ENCODE measurements around the gene TSNAX.

DNA sequence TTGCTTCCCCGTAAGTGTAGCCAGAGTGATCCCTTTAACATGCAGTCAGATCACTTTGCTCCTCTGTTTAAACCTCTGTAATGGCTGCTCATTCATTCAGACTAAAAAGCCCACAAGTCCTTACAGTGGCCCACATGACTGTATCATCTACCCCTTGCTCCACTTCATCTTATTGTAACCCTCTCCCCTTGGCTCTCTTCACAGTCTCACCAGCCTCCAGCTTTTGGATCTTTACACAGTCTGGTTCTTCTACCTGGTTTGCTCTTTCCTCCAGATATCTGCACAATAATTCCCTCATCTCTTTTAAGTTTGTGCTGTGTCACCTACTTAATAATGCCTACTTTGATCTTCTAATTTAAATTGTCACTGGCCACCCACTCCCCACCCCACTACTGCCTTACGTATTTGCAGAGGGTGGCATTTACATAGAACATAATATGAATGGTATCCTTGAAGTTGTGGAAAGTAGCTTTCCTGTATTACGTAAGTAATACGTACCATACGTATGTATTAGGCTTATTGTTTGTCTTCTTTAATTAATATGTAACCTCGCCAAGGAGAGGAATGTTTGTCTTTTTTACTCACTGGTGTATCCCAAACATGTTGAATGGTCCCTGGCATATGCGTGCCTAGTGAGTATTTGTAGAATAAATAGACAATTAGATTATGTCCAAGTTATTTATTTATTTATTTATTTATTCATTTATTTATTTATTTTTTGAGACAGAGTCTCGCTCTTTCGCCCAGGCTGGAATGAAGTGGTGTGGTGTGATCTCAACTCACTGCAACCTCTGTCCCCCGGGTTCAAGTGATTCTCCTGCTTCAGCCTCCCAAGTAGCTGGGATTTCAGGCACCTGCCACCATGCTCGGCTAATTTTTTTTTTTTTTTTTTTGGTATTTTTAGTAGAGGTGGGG lies 48.6 kb downstream of the TSNAX start:
- TF ChIP-seq EZH2 (IDR thresholded peaks at IDR 0.05), result no peak
- TF ChIP-seq CTCF (IDR thresholded peaks at IDR 0.05), result no peak
